Caco-2 (cell line): ENCODE data around the gene LPAR1. TPM values are rescaled to one million over a fixed set of nuclear protein-coding genes. Genes with fewer than 3 reads are reported as not detected.

Experiments
- BruUV-seq: library from RNA; stranded (reverse); fragments of 400-500 nt; replicated peaks from 2 replicates; lab custom pipeline; 2021; lab: Mats Ljungman, UMichigan
- CTCF ChIA-PET: fragments of 300-600 bp; sonication (Branson Sonifier 250); formaldehyde crosslinking; loops from one replicate; lab custom pipeline; 2022; ENCODE audit warnings: antibody characterized with exemption; lab: Charles Lee
- POLR2A ChIA-PET: fragments of 300-600 bp; sonication (Branson Sonifier 250); formaldehyde crosslinking; loops from one replicate; lab custom pipeline; 2022; ENCODE audit warnings: antibody characterized with exemption; lab: Charles Lee
- DNase-seq, 2 experiments: peaks; one replicate each; pipeline versions ENCODE4 v3.0.0 to v3.0.0-alpha.2; 2020 to 2022
- H3K27me3 ChIP-seq: replicated peaks from 2 replicates; pipeline ENCODE4 v1.6.0; 2011; ENCODE audit warnings: low read length; ENCODE audit not compliant: control insufficient read depth, insufficient read depth
- H3K36me3 ChIP-seq: 2 replicates; pipeline ENCODE4 v1.5.1; 2011; ENCODE audit warnings: low read length; ENCODE audit not compliant: control insufficient read depth, insufficient read depth
- H3K4me1 ChIP-seq: fragments of 250-450 bp; sonication (Bioruptor Pico); 2 replicates; pipeline ENCODE4 v1.5.1; 2020; ENCODE audit warnings: mild to moderate bottlenecking
- H3K4me3 ChIP-seq: 2 replicates; pipeline ENCODE4 v1.5.1; 2011; ENCODE audit warnings: low read depth, mild to moderate bottlenecking, control low read depth, low read length
- H3K9me3 ChIP-seq: fragments of 250-450 bp; sonication (Bioruptor Pico); 2 replicates; pipeline ENCODE4 v1.5.1; 2020; ENCODE audit warnings: mild to moderate bottlenecking, moderate library complexity
- H3K27ac Mint-ChIP-seq: one replicate; pipeline ENCODE4 v1.8.0; 2022; ENCODE audit warnings: mixed read lengths; ENCODE audit not compliant: unreplicated experiment
- H3K27me3 Mint-ChIP-seq: one replicate; pipeline ENCODE4 v1.8.0; 2022; ENCODE audit warnings: mixed read lengths; ENCODE audit not compliant: insufficient read depth, unreplicated experiment
- H3K36me3 Mint-ChIP-seq: one replicate; pipeline ENCODE4 v1.8.0; 2022; ENCODE audit warnings: mild to moderate bottlenecking, mixed read lengths; ENCODE audit not compliant: insufficient read depth, unreplicated experiment
- H3K4me1 Mint-ChIP-seq: one replicate; pipeline ENCODE4 v1.8.0; 2022; ENCODE audit warnings: low read depth, mixed read lengths; ENCODE audit not compliant: unreplicated experiment
- H3K4me3 Mint-ChIP-seq: one replicate; pipeline ENCODE4 v1.8.0; 2022; ENCODE audit warnings: mild to moderate bottlenecking, moderate library complexity, mixed read lengths; ENCODE audit not compliant: unreplicated experiment
- H3K9me3 Mint-ChIP-seq: one replicate; pipeline ENCODE4 v1.8.0; 2022; ENCODE audit warnings: mixed read lengths; ENCODE audit not compliant: unreplicated experiment
- intact Hi-C: fragments of 100-400 bp; cut with micrococcal nuclease; formaldehyde crosslinking; loops from one replicate; pipeline ENCODE4 v1.10.0; 2022; ENCODE audit not compliant: unreplicated experiment
- total RNA-seq: library from RNA; stranded (reverse); gene quantifications from 2 replicates; pipeline ENCODE4 v1.2.3, GENCODE V29; 2022
- TF ChIP-seq, protein P1 (sequence below), 2 experiments: fragments of 200-600 bp in 1 of 2; IDR thresholded peaks; 1 replicate in 1 of 2; 2 replicates in 1 of 2; pipeline versions ENCODE4 v1.5.1 to v1.8.0; 2011 to 2022; ENCODE audit warnings: antibody characterized with exemption in 1 of 2, control low read depth in 1 of 2, inconsistent platforms in 1 of 2, low read depth in 1 of 2, low read length in 1 of 2, mild to moderate bottlenecking in 1 of 2, moderate library complexity in 1 of 2; ENCODE audit not compliant: insufficient read depth in 1 of 2, severe bottlenecking in 1 of 2, unreplicated experiment in 1 of 2

Gene LPAR1
- total RNA-seq, 1 experiment from 2014 or later: 20.3 TPM

DNA sequence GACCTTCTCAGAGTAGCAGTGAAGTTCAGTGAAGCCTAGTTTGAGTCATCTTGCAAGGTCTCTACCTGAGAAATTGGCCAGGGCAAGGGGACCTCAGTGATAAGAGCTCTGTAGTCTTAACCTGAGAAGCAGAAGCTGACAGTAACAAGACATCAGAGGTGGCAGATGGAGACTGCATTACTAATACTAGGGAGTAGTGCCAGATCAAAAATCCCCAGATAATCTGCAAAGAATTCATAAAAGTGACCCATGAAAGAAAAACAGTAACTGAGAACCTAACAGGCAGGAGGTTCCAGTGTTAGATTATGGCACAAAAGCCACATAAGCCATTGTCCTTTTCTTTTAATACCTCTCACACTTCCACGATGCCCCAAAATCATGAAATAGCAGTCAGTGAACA lies 194.1 kb downstream of the LPAR1 start:
- BruUV-seq: no TSS peak

DNA sequence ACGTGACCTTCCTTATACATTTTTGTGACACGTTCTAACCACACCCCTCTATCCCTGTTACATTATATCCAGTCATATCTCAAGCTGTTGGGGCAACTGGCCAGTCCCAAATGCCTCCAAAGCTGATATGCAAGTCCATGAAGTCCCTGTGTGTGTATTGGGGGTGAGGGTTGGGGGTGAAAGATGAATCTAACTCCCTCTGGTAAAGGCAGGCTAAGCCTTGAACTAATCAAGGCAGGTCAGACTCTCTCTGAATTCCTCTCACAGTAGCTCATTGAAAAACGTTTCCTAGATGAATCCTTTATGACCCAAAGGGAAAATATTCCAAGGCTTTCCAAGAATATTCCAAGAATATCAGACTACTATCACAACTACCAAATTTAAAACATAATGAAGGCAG lies 195.3 kb downstream of the LPAR1 start:
- Histone ChIP-seq H3K4me1 (no peaks in the 10 kb centered on the region), H3K27me3 (no peaks in the 10 kb centered on the region), H3K4me3 (no peak overlapping the region), H3K36me3 (no peaks in the 10 kb centered on the region), H3K9me3 (no peaks in the 10 kb centered on the region)
- Mint-ChIP-seq H3K4me1 (no peaks in the 10 kb centered on the region), H3K4me3 (no peak overlapping the region), H3K9me3 (peaks cover 11% of the 10 kb centered on the region), H3K27ac (no peak overlapping the region), H3K27me3 (no peaks in the 10 kb centered on the region), H3K36me3 (no peaks in the 10 kb centered on the region)
- ChIA-PET CTCF (interaction anchor here (0.8 kb wide), 1 partner anchor 193 kb away, joined by 5 read pairs; no protein-coding TSS in a partner anchor), POLR2A (no interaction called here)
- intact Hi-C loops: loop anchor here (5.0 to 10.0 kb wide), 2 partner anchors 194 to 452 kb away; partner anchors contain the start of gene LPAR1
- BruUV-seq: no TSS peak
- TF ChIP-seq, protein P1, sequence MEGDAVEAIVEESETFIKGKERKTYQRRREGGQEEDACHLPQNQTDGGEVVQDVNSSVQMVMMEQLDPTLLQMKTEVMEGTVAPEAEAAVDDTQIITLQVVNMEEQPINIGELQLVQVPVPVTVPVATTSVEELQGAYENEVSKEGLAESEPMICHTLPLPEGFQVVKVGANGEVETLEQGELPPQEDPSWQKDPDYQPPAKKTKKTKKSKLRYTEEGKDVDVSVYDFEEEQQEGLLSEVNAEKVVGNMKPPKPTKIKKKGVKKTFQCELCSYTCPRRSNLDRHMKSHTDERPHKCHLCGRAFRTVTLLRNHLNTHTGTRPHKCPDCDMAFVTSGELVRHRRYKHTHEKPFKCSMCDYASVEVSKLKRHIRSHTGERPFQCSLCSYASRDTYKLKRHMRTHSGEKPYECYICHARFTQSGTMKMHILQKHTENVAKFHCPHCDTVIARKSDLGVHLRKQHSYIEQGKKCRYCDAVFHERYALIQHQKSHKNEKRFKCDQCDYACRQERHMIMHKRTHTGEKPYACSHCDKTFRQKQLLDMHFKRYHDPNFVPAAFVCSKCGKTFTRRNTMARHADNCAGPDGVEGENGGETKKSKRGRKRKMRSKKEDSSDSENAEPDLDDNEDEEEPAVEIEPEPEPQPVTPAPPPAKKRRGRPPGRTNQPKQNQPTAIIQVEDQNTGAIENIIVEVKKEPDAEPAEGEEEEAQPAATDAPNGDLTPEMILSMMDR (IDR thresholded peaks at IDR 0.05; ENCODE audit: insufficient read depth in 1 of 2, low read depth in 1 of 2, low read length in 1 of 2, severe bottlenecking in 1 of 2, unreplicated experiment in 1 of 2): no peak
- DNase-seq: no peak

More for the DNA sequence above, 194.1 kb downstream of the LPAR1 start:
- Mint-ChIP-seq H3K27ac (no peak overlapping the region), H3K36me3 (no peaks in the 10 kb centered on the region), H3K9me3 (peaks cover 10% of the 10 kb centered on the region), H3K4me3 (no peak overlapping the region), H3K4me1 (no peaks in the 10 kb centered on the region), H3K27me3 (no peaks in the 10 kb centered on the region)
- no peaks in the 10 kb centered on the region for H3K36me3 ChIP-seq
- ChIA-PET CTCF (no interaction called here), POLR2A (interaction anchor here (0.5 kb wide), 1 partner anchor 458 kb away, joined by 4 read pairs; no protein-coding TSS in a partner anchor)
- no peaks in the 10 kb centered on the region for H3K27me3 ChIP-seq
- no peak overlapping the region for H3K4me3 ChIP-seq
- H3K9me3 ChIP-seq: no peaks in the 10 kb centered on the region
- intact Hi-C loops: loop anchor here (5.0 to 10.0 kb wide), 2 partner anchors 193 to 451 kb away; partner anchors contain the start of gene LPAR1
- TF ChIP-seq, protein P1 (IDR thresholded peaks at IDR 0.05; ENCODE audit: insufficient read depth in 1 of 2, low read depth in 1 of 2, low read length in 1 of 2, severe bottlenecking in 1 of 2, unreplicated experiment in 1 of 2): no peak
- no peaks in the 10 kb centered on the region for H3K4me1 ChIP-seq
- no peak for DNase-seq

DNA sequence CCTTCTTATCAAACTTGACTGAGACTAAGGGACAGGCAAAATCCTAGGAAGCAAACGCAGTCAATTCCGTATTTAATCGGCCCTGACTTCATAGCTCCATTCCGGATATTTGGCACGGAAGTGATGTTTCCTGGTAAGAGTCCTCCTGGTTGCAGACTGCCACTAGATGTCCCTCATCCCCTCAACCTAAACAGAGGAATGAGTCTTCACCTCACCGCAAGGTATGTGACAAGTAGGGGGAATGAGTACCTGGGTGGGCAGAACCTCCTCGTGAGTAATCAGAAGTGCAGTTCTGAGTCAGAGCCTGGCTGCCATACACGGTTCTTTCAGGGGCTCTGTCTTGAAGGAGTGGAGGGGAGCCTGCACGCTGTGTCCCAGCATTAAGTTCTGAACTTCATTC lies 196.1 kb downstream of the LPAR1 start:
- peaks cover 8% of the 10 kb centered on the region for H3K4me1 Mint-ChIP-seq
- no peaks in the 10 kb centered on the region for H3K27me3 Mint-ChIP-seq
- no TSS peak for BruUV-seq
- no peaks in the 10 kb centered on the region for H3K27me3 ChIP-seq
- H3K36me3 ChIP-seq: no peaks in the 10 kb centered on the region
- H3K4me1 ChIP-seq: peaks cover 6% of the 10 kb centered on the region; the same call in 1 of the 2 replicates
- no peaks in the 10 kb centered on the region for H3K9me3 ChIP-seq
- TF ChIP-seq, protein P1 (IDR thresholded peaks at IDR 0.05; ENCODE audit: insufficient read depth in 1 of 2, low read depth in 1 of 2, low read length in 1 of 2, severe bottlenecking in 1 of 2, unreplicated experiment in 1 of 2): peak in 1 of 2 experiments; percentile 45
- H3K4me3 Mint-ChIP-seq: no peak overlapping the region
- no peak overlapping the region for H3K4me3 ChIP-seq
- peaks cover 19% of the 10 kb centered on the region for H3K9me3 Mint-ChIP-seq
- intact Hi-C loops: loop anchor here (5.0 to 10.0 kb wide), 2 partner anchors 195 to 453 kb away; partner anchors contain the start of gene LPAR1
- H3K36me3 Mint-ChIP-seq: no peaks in the 10 kb centered on the region
- ChIA-PET POLR2A (no interaction called here), CTCF (interaction anchor here (0.8 kb wide), 1 partner anchor 194 kb away, joined by 5 read pairs; no protein-coding TSS in a partner anchor)
- H3K27ac Mint-ChIP-seq: no peak overlapping the region
- DNase-seq: no peak
